IPS-18a (cell line): Measurements from ENCODE around the gene TMEM9B.
A peak's percentile ranks its signal among the peaks of the same experiment; 100 is the strongest.

Experiments
- H3K27ac ChIP-seq: one replicate; pipeline ENCODE4 v1.5.1; 2013; ENCODE audit warnings: low read length
- H3K27me3 ChIP-seq: one replicate; pipeline ENCODE4 v1.6.1; 2013; ENCODE audit warnings: mild to moderate bottlenecking, low read length; ENCODE audit not compliant: control insufficient read depth, insufficient read depth
- H3K36me3 ChIP-seq: one replicate; pipeline ENCODE4 v1.6.1; 2013; ENCODE audit warnings: low read depth, low read length; ENCODE audit not compliant: control insufficient read depth
- H3K4me1 ChIP-seq: one replicate; pipeline ENCODE4 v1.6.1; 2013; ENCODE audit warnings: low read depth, low read length; ENCODE audit not compliant: control insufficient read depth
- H3K4me3 ChIP-seq: one replicate; pipeline ENCODE4 v1.5.1; 2013; ENCODE audit warnings: low read length
- H3K9ac ChIP-seq: one replicate; pipeline ENCODE4 v1.6.1; 2013; ENCODE audit warnings: mild to moderate bottlenecking, low read length, moderate library complexity
- H3K9me3 ChIP-seq: one replicate; pipeline ENCODE4 v1.6.1; 2013; ENCODE audit warnings: low read depth, low read length; ENCODE audit not compliant: control insufficient read depth

TMEM9B gene

DNA sequence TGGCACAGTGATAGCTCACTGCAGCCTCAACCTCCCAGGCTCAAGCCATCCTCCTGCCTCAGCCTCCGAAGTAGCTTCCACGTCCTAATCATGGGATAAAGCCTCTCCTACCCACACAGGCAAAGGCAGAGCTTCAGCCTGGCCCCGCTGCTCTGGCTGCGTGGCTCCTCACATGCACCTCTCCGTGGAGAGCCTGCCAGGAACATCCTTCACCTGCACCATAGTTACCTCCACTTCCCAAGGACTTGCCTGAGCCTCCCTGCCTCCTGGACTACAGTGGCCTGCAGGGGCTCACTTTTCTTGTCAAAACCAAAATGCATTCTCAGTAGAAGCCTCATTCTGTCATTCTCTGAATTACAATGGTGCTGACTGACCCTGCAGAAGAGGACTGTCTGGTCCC lies 38.0 kb downstream of the TMEM9B start:
- no peak overlapping the region for H3K4me3 ChIP-seq
- no peak overlapping the region for H3K9ac ChIP-seq
- no peaks in the 10 kb centered on the region for H3K9me3 ChIP-seq
- H3K27ac ChIP-seq, result no peak overlapping the region
- H3K4me1 ChIP-seq, result no peaks in the 10 kb centered on the region
- H3K27me3 ChIP-seq, result no peaks in the 10 kb centered on the region
- peaks cover 25% of the 10 kb centered on the region for H3K36me3 ChIP-seq

DNA sequence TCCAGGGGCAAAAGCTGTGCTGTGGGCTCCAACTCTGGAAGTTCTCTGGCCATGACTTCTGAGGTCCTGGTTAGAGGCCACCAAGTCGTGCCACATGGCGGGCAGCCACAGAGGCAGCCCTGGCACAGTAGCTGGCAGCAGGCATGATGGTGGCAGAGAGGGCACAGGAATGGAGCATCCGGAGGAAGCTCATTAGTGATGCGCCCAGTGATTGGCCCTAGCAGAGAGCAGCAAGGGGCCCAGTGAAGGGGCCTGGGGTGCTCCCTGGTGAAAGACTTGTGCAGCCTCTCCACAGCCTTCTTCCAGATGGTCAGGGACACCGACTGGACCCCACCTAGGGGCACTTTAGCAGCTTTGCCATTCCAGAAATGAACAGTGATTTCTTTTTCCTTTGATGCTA lies 38.5 kb downstream of the TMEM9B start:
- Histone ChIP-seq H3K27me3 (no peaks in the 10 kb centered on the region), H3K9me3 (no peaks in the 10 kb centered on the region), H3K36me3 (peaks cover 31% of the 10 kb centered on the region), H3K9ac (no peak overlapping the region), H3K4me1 (no peaks in the 10 kb centered on the region), H3K4me3 (no peak overlapping the region), H3K27ac (no peak overlapping the region)

DNA sequence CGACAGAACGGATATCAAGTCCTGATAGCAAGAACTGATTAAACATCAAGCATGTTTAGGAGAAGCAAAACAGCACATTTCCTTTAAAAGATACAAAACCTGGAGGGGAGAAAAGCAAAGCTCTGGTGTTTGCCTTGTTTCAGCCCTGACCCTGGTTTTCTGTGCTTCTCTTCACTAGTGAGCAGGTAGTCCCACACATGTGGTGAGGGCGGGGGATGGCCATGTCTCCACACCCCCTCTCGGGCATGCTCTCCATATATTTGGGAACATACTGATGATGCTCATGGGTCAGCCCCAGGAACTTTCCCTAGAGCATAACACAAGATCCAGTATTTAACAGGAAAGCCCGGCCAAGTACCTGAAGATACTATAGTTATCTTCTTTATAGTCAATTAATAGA lies 41.6 kb downstream of the TMEM9B start:
- peaks cover 60% of the 10 kb centered on the region for H3K36me3 ChIP-seq
- H3K4me3 ChIP-seq, result no peak overlapping the region

GRCh38 chr11:8917157-8917825 lies 47.0 kb downstream of the TMEM9B start:
- Histone ChIP-seq H3K4me1 (peaks cover 14% of the 10 kb centered on the region), H3K27ac (no peak overlapping the region), H3K27me3 (no peaks in the 10 kb centered on the region), H3K9me3 (no peaks in the 10 kb centered on the region), H3K36me3 (peaks cover 65% of the 10 kb centered on the region), H3K4me3 (no peak overlapping the region), H3K9ac (no peak overlapping the region)

More for the DNA sequence above, 41.6 kb downstream of the TMEM9B start:
- Histone ChIP-seq H3K27me3 (no peaks in the 10 kb centered on the region), H3K4me1 (no peaks in the 10 kb centered on the region), H3K9me3 (no peaks in the 10 kb centered on the region), H3K27ac (no peak overlapping the region), H3K9ac (no peak overlapping the region)

GRCh38 chr11:8914661-8915018 lies 49.6 kb downstream of the TMEM9B start:
- H3K4me3 ChIP-seq, result no peak overlapping the region
- H3K9me3 ChIP-seq, result no peaks in the 10 kb centered on the region
- H3K4me1 ChIP-seq, result peaks cover 18% of the 10 kb centered on the region
- no peak overlapping the region for H3K27ac ChIP-seq
- no peak overlapping the region for H3K9ac ChIP-seq
- H3K36me3 ChIP-seq, result peaks cover 39% of the 10 kb centered on the region
- peaks cover 9% of the 10 kb centered on the region for H3K27me3 ChIP-seq

DNA sequence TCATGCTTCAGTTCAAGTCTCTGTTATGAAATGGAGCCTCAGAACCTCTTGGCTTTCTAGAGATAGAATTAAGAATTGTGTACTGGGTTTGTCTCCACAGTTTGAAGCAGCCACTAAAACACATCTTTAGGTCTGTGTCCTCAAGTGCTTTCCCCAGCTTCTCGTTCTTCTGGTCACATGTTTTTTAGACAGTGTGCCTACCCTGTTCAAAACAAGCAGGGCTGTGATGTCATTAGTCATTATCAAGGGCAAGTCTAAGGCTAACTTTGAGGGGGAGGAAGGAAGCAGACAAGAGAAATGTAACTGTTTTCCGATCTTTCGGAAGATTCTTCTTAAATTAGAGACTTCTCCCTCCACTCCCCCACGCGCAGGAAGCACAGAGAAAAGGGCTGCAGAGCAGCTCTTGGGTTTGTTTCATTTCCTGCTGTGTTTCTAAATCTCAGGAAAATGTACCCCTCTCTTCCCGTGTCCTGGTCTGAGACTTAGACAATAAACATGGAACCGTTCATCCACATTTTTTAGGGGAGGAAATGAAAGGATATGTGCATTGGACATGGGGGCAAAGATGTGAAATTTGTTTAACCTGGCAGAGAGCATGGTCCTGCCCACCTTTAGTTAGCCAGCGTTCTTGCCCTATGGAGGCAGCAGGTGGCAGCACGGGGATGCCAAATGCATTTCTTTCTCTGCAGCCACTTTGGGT lies 50.1 kb downstream of the TMEM9B start:
- H3K9ac ChIP-seq, result no peak overlapping the region
- H3K4me1 ChIP-seq, result peaks cover 19% of the 10 kb centered on the region
- H3K36me3 ChIP-seq, result peaks cover 34% of the 10 kb centered on the region
- no peak overlapping the region for H3K4me3 ChIP-seq
- H3K9me3 ChIP-seq, result no peaks in the 10 kb centered on the region
- peaks cover 15% of the 10 kb centered on the region for H3K27me3 ChIP-seq
- H3K27ac ChIP-seq, result no peak overlapping the region

- peak within 1 kb of the TSS; percentile 84 for H3K9ac ChIP-seq
- no peaks in the 10 kb centered on the region for H3K9me3 ChIP-seq
- peaks cover 5% of the 10 kb centered on the region for H3K36me3 ChIP-seq
- peaks cover 13% of the 10 kb centered on the region for H3K4me1 ChIP-seq
- peaks cover 26% of the 10 kb centered on the region for H3K27me3 ChIP-seq
- H3K27ac ChIP-seq, result peak within 1 kb of the TSS; percentile 52
- peak within 1 kb of the TSS; percentile 90 for H3K4me3 ChIP-seq
These were observed 53.0 kb downstream of the TMEM9B start, which contains the start of gene AKIP1 for GRCh38 chr11:8911029-8911823. AKIP1 (plus strand) TSS chr11:8911189; CDS start chr11:8911450, 261 bp downstream.

- Histone ChIP-seq H3K36me3 (peaks cover 4% of the 10 kb centered on the region), H3K9ac (no peak overlapping the region), H3K4me1 (peaks cover 13% of the 10 kb centered on the region), H3K27me3 (peaks cover 26% of the 10 kb centered on the region), H3K4me3 (peak overlapping the region; percentile 64), H3K9me3 (no peaks in the 10 kb centered on the region), H3K27ac (no peak overlapping the region)
These were observed 53.6 kb downstream of the TMEM9B start for GRCh38 chr11:8910649-8911026.

- H3K9ac ChIP-seq, result no peak overlapping the region
- no peaks in the 10 kb centered on the region for H3K36me3 ChIP-seq
- no peak overlapping the region for H3K4me3 ChIP-seq
- H3K9me3 ChIP-seq, result no peaks in the 10 kb centered on the region
- no peak overlapping the region for H3K27ac ChIP-seq
- peaks cover 26% of the 10 kb centered on the region for H3K27me3 ChIP-seq
- peaks cover 8% of the 10 kb centered on the region for H3K4me1 ChIP-seq
These were observed 56.1 kb downstream of the TMEM9B start for GRCh38 chr11:8908099-8908498.

- Histone ChIP-seq H3K4me1 (peaks cover 4% of the 10 kb centered on the region), H3K27me3 (peaks cover 26% of the 10 kb centered on the region), H3K9me3 (no peaks in the 10 kb centered on the region), H3K9ac (no peak overlapping the region), H3K27ac (no peak overlapping the region), H3K4me3 (no peak overlapping the region), H3K36me3 (no peaks in the 10 kb centered on the region)
These were observed 57.1 kb downstream of the TMEM9B start for GRCh38 chr11:8907116-8907515.

DNA sequence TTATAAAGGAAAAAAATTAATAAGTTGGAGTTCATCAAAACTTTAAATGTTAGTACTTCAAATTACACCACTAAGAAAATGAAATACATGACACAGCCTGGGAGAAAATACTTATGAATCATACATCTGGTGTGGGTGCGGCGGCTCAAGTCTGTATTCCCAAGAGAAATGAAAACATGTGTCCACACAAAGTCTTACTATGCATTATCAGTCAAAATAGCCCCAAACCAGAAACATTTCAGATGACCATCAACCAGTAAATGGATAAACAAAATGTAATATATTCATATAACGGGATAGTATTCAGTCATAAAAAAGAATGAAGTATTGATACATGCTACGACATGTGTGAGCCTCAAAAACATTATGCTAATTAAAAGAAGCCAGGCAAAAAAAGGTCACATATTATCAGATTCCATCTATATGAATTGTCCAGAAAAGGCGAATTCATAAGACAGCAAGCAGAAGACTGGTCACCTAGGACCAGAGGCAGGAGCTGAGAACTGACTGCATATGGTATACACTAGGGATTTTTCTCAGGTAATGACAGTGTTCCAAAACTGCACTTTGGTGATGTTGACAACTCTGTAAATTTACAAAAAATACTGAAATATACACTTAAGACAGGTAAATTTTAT lies 58.6 kb downstream of the TMEM9B start:
- H3K36me3 ChIP-seq, result no peaks in the 10 kb centered on the region
- no peak overlapping the region for H3K4me3 ChIP-seq
- H3K27me3 ChIP-seq, result peaks cover 26% of the 10 kb centered on the region
- H3K9me3 ChIP-seq, result no peaks in the 10 kb centered on the region
- H3K27ac ChIP-seq, result no peak overlapping the region
- H3K4me1 ChIP-seq, result peaks cover 4% of the 10 kb centered on the region
- H3K9ac ChIP-seq, result no peak overlapping the region
